ENCODE results near the gene NCDN.

DNA sequence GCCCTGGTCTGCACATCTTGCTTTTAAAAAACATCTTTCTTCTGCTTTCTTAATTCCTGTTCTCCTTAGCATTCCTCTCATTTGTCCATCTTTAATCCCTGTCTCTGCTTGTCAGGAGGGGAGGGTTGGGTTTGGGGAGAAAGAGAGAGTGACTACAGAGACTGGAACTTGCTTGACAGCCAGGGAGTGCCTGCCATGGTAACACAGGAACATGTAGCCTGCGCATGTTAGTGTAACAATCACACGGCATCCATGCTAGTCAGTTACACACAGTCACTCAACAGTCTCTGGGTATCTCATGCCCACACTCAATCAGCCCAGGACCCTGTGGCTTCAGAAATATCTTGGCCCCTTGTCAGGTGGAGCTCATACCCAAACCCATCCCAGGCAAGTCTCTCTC, 14.7 kb downstream of the NCDN start:
- TF ChIP-seq POLR2AphosphoS5 (IDR thresholded peaks at IDR 0.05; ENCODE audit: low read depth, low read length) (no peak), POU2F2 (IDR thresholded peaks at IDR 0.05; ENCODE audit: low read depth, low read length) (no peak), POLR2A (IDR thresholded peaks at IDR 0.05; ENCODE audit: low read depth, low read length) (no peak), TAF1 (IDR thresholded peaks at IDR 0.05; ENCODE audit: low read depth, low read length) (no peak), PAX5 (IDR thresholded peaks at IDR 0.05; ENCODE audit: insufficient read depth, low read length, severe bottlenecking) (no peak), SPI1 (IDR thresholded peaks at IDR 0.05; ENCODE audit: low read depth, low read length) (no peak)
